Measurements from ENCODE around the gene RIPPLY1. TPM values are rescaled to one million over a fixed set of nuclear protein-coding genes. Genes with fewer than 3 reads are reported as not detected.

Gene RIPPLY1
- total RNA-seq, 1 donor from 2014 or later: not detected

GRCh38 chrX:106899276-106899675, 3.9 kb downstream of the RIPPLY1 start:
- Histone ChIP-seq H3K4me1 (peaks cover 11% of the 10 kb centered on the region), H3K27me3 (no peaks in the 10 kb centered on the region), H3K9me3 (no peaks in the 10 kb centered on the region), H3K36me3 (no peaks in the 10 kb centered on the region), H3K4me3 (no peak overlapping the region), H3K27ac (no peak overlapping the region)
- intact Hi-C loops (cut with DNase I): no loop called here
- peak in 1 of 2 donors; percentile 6 for DNase-seq (ENCODE audit: extremely low spot score in 2 of 2)
- TF ChIP-seq CTCF (IDR thresholded peaks at IDR 0.05) (no peak), POLR2AphosphoS5 (IDR thresholded peaks at IDR 0.05; ENCODE audit: insufficient read depth in 1 of 2, low read depth in 1 of 2) (no peak), POLR2A (IDR thresholded peaks at IDR 0.05) (no peak)

GRCh38 chrX:106898462-106898861, 4.7 kb downstream of the RIPPLY1 start:
- Histone ChIP-seq H3K4me1 (peaks cover 11% of the 10 kb centered on the region), H3K27me3 (no peaks in the 10 kb centered on the region), H3K36me3 (no peaks in the 10 kb centered on the region), H3K27ac (no peak overlapping the region), H3K9me3 (no peaks in the 10 kb centered on the region), H3K4me3 (no peak overlapping the region)
- no peak for DNase-seq (ENCODE audit: extremely low spot score in 2 of 2)
- intact Hi-C loops (cut with DNase I): no loop called here
- TF ChIP-seq CTCF (IDR thresholded peaks at IDR 0.05) (no peak), POLR2A (IDR thresholded peaks at IDR 0.05) (no peak), POLR2AphosphoS5 (IDR thresholded peaks at IDR 0.05; ENCODE audit: insufficient read depth in 1 of 2, low read depth in 1 of 2) (no peak)

GRCh38 chrX:106897259-106897658, 5.9 kb downstream of the RIPPLY1 start:
- no peaks in the 10 kb centered on the region for H3K36me3 ChIP-seq
- no peaks in the 10 kb centered on the region for H3K27me3 ChIP-seq
- no peaks in the 10 kb centered on the region for H3K9me3 ChIP-seq
- H3K27ac ChIP-seq: no peak overlapping the region
- no peak overlapping the region for H3K4me3 ChIP-seq
- intact Hi-C loops (cut with DNase I): no loop called here
- DNase-seq (ENCODE audit: extremely low spot score in 2 of 2): peak in 1 of 2 donors; percentile 11
- TF ChIP-seq POLR2AphosphoS5 (IDR thresholded peaks at IDR 0.05; ENCODE audit: insufficient read depth in 1 of 2, low read depth in 1 of 2): no peak
- no peak for TF ChIP-seq POLR2A (IDR thresholded peaks at IDR 0.05)
- TF ChIP-seq CTCF (IDR thresholded peaks at IDR 0.05): no peak
- H3K4me1 ChIP-seq: peaks cover 11% of the 10 kb centered on the region

GRCh38 chrX:106894978-106895452, 8.1 kb downstream of the RIPPLY1 start:
- Histone ChIP-seq H3K27me3 (no peaks in the 10 kb centered on the region), H3K27ac (peak overlapping the region; percentile 61), H3K4me3 (no peak overlapping the region), H3K4me1 (peaks cover 11% of the 10 kb centered on the region), H3K9me3 (no peaks in the 10 kb centered on the region), H3K36me3 (no peaks in the 10 kb centered on the region)
- peak in 1 of 2 donors; percentile 70 for DNase-seq (ENCODE audit: extremely low spot score in 2 of 2)
- intact Hi-C loops (cut with DNase I): no loop called here
- TF ChIP-seq POLR2AphosphoS5 (IDR thresholded peaks at IDR 0.05; ENCODE audit: insufficient read depth in 1 of 2, low read depth in 1 of 2): no peak
- no peak for TF ChIP-seq POLR2A (IDR thresholded peaks at IDR 0.05)
- TF ChIP-seq CTCF (IDR thresholded peaks at IDR 0.05): no peak

GRCh38 chrX:106894392-106894909, 8.7 kb downstream of the RIPPLY1 start:
- Histone ChIP-seq H3K36me3 (no peaks in the 10 kb centered on the region), H3K27ac (peak overlapping the region; percentile 61), H3K27me3 (no peaks in the 10 kb centered on the region), H3K4me1 (peaks cover 11% of the 10 kb centered on the region), H3K9me3 (no peaks in the 10 kb centered on the region), H3K4me3 (no peak overlapping the region)
- intact Hi-C loops (cut with DNase I): no loop called here
- peak in 1 of 2 donors; percentile 77 for DNase-seq (ENCODE audit: extremely low spot score in 2 of 2)
- TF ChIP-seq POLR2AphosphoS5 (IDR thresholded peaks at IDR 0.05; ENCODE audit: insufficient read depth in 1 of 2, low read depth in 1 of 2): no peak
- TF ChIP-seq CTCF (IDR thresholded peaks at IDR 0.05): peak; percentile 31 to 68 (median 48)

Data from vagina (tissue), 2 donors.